ENCODE data around the gene PALLD.

DNA sequence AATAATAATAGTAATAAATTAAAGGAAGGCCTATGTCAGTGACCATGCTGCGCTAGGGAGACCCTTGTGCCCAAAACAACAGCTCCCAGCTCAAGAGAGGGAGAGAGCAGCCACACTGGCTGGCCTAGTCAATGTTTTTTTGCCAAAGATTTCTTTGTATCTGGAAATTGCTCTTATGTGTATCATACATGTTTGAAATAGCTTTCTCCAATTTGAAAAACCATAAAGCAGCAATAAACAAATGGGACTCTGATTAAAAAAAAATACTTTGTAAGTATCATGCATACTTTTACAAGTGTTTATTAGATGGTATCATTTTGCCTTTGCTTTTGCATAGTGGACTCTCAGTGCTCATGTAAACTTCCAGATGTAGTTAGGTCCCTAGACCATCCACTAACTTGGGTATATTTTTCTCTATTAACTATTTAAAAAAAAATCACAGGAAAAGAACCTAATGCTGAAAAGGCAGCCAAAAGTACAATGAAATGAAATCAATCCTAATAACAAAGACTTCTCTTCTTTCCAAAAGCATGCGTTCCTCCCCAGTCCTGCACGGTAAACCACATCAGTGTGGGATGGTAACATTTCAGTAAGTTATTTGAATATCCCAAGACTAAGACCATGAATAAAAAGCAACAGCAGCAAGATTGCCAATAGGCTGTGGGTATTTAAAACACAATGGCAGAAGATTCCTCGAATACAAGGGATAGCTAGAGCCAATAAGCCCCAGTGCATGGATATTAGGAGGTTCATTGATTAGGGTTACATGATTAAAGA, 117.6 kb downstream of the PALLD start:
- TF ChIP-seq, protein P1, sequence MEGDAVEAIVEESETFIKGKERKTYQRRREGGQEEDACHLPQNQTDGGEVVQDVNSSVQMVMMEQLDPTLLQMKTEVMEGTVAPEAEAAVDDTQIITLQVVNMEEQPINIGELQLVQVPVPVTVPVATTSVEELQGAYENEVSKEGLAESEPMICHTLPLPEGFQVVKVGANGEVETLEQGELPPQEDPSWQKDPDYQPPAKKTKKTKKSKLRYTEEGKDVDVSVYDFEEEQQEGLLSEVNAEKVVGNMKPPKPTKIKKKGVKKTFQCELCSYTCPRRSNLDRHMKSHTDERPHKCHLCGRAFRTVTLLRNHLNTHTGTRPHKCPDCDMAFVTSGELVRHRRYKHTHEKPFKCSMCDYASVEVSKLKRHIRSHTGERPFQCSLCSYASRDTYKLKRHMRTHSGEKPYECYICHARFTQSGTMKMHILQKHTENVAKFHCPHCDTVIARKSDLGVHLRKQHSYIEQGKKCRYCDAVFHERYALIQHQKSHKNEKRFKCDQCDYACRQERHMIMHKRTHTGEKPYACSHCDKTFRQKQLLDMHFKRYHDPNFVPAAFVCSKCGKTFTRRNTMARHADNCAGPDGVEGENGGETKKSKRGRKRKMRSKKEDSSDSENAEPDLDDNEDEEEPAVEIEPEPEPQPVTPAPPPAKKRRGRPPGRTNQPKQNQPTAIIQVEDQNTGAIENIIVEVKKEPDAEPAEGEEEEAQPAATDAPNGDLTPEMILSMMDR (IDR thresholded peaks at IDR 0.05; ENCODE audit: low read length) = no peak
- no peak for TF ChIP-seq EZH2phosphoT487 (IDR thresholded peaks at IDR 0.05; ENCODE audit: low read length)
